ENCODE measurements around the gene CFHR4. TPM values are rescaled to one million over a fixed set of nuclear protein-coding genes. Genes with fewer than 3 reads are reported as not detected.
"Not testable (repeated sequence)": the region's sequence is repeated elsewhere in the genome, so short reads cannot be mapped to it uniquely, and the experiment has no call there.

The CFHR4 gene
- total RNA-seq, result not detected
- polyA plus RNA-seq (2013, experiment 1 of 2), result not detected
- polyA plus RNA-seq (2013, experiment 2 of 2), result not detected
- 0 to 0.33 (median 0) reads per million in 172 experiments for total RNA-seq

DNA sequence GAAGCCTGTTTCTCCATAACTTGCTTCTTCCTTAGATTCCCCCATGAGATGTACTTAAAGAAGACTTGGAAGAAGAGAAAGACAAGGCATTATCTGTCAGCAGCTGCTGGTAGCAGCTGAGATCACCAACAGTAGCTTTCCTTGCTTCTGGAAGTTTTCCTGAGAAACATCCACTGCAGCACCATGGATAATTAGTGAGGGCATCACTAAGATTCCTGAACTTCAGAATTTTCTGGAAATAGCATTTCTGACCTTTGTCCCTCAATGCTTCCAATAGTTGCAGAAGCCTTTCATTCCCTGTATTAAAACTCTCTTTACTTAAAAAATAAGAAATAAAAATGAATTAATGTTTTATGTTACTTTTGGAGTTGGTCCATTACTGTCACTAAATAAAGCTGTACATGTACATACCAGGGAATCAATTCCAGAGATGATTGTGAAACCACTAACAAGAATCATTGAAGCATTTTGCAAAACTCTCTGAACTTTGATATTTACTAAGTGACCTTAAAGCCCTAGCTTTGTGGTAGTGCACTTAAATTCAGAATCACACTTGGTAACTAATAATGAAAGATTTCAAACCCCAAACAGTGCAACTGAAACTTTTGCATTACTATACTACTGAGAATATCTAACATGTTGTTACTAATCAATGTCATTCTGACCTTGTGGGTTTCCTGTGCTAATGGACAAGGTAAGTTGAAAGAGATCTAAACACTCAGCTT is at the start of gene CFHR4:
Gene CFHR4 (plus strand): TSS at position 538 of the 725 bp plus-strand sequence. CDS start 99 bp downstream, at position 637.
- Mint-ChIP-seq H3K36me3 (ENCODE audit: low read depth) (no peaks in the 10 kb centered on the region), H3K9me3 (peaks cover 3% of the 10 kb centered on the region), H3K4me1 (ENCODE audit: low read depth) (no peaks in the 10 kb centered on the region), H3K4me3 (no peak within 1 kb of the TSS), H3K27ac (no peak within 1 kb of the TSS), H3K27me3 (no peaks in the 10 kb centered on the region)
- intact Hi-C loops (cut with DNase I, micrococcal nuclease), result no loop called here
- POLR2A ChIA-PET, result no interaction called here
- H3K4me3 ChIP-seq (ENCODE audit: low read length), result no peak within 1 kb of the TSS
- H3K9me3 ChIP-seq (ENCODE audit: control insufficient read depth in 1 of 2, insufficient read depth in 1 of 2, low read length in 2 of 2), result no peaks in the 10 kb centered on the region
- no peaks in the 10 kb centered on the region for H3K27me3 ChIP-seq (ENCODE audit: control insufficient read depth in 1 of 2, insufficient read depth in 2 of 2, low read length in 2 of 2)
- no peak for ATAC-seq (ENCODE audit: poor library complexity)
- H3K36me3 ChIP-seq (ENCODE audit: insufficient read depth, low read length), result no peaks in the 10 kb centered on the region
- TF ChIP-seq, protein P1, sequence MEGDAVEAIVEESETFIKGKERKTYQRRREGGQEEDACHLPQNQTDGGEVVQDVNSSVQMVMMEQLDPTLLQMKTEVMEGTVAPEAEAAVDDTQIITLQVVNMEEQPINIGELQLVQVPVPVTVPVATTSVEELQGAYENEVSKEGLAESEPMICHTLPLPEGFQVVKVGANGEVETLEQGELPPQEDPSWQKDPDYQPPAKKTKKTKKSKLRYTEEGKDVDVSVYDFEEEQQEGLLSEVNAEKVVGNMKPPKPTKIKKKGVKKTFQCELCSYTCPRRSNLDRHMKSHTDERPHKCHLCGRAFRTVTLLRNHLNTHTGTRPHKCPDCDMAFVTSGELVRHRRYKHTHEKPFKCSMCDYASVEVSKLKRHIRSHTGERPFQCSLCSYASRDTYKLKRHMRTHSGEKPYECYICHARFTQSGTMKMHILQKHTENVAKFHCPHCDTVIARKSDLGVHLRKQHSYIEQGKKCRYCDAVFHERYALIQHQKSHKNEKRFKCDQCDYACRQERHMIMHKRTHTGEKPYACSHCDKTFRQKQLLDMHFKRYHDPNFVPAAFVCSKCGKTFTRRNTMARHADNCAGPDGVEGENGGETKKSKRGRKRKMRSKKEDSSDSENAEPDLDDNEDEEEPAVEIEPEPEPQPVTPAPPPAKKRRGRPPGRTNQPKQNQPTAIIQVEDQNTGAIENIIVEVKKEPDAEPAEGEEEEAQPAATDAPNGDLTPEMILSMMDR (IDR thresholded peaks at IDR 0.05), result no peak
- no peak within 1 kb of the TSS for H3K27ac ChIP-seq (ENCODE audit: low read depth in 1 of 2, low read length in 2 of 2)
- DNase-seq, result no peak
- CTCF ChIA-PET, result no interaction called here
- H3K4me1 ChIP-seq (ENCODE audit: insufficient read depth, low read length), result no peaks in the 10 kb centered on the region

DNA sequence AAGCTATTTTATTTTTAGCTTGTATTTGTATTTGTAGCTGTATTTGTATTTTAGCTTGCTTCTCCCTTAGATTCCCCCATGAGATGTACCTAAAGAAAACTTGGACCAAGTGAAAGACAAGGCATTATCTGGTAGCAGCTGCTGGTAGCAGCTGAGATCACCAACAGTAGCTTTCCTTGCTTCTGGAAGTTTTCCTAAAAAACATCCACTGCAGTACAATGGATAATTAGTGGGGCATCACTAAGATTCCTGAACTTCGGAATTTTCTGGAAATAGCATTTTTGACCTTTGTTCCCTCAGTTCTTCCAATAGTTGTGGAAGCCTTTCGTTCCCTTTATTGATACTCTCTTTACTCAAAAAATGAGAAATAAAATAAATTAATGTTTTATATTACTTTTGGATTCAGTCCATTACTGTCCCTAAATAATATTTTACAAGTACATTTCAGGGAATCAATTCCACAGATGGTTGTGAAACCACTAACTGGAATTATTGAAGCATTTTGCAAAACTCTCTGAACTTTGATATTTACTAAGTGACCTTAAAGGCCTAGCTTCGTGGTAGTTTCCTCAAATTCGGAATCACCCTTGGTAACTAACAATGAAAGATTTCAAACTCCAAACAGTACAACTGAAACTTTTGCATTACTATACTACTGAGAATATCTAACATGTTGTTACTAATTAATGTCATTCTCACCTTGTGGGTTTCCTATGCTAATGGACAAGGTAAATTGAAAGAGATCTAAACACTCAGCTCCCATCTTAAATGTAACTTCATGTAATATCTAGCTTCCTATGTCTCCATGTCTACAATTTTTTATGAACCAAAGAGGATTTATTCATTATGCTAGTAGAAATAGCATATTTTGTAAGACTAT is 38.0 kb upstream of the CFHR4 start:
- DNase-seq; H3K4me3 Mint-ChIP-seq; H3K27me3 ChIP-seq (ENCODE audit: control insufficient read depth in 1 of 2, insufficient read depth in 2 of 2, low read length in 2 of 2); H3K36me3 Mint-ChIP-seq (ENCODE audit: low read depth); H3K9me3 ChIP-seq (ENCODE audit: control insufficient read depth in 1 of 2, insufficient read depth in 1 of 2, low read length in 2 of 2); H3K27me3 Mint-ChIP-seq; H3K27ac Mint-ChIP-seq; H3K4me1 ChIP-seq (ENCODE audit: insufficient read depth, low read length); H3K9me3 Mint-ChIP-seq; ATAC-seq (ENCODE audit: poor library complexity); intact Hi-C loops (cut with DNase I, micrococcal nuclease); POLR2A ChIA-PET; H3K36me3 ChIP-seq (ENCODE audit: insufficient read depth, low read length); H3K4me1 Mint-ChIP-seq (ENCODE audit: low read depth); CTCF ChIA-PET; H3K27ac ChIP-seq (ENCODE audit: low read depth in 1 of 2, low read length in 2 of 2); H3K4me3 ChIP-seq (ENCODE audit: low read length): not testable (repeated sequence)

DNA sequence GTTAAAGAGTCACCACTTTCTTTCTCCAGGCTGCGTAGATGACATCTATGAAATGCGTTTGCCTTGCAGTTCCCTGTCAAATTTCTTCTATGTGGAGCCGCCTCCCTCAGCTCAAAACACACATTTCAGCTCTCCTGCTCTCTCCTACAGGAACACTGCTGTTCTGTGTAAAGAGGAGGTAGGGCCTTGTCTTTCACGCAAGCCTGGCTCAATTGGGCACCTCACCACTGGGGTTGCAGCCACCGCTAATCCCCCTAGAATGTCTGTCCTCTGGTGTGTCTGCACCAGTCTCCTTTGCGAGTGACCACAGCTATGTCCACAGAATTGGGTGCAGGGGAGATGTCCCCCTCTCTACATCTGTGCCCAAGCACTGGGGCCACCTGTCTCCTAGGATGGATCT is 31.8 kb upstream of the CFHR4 start:
- no peak for ATAC-seq (ENCODE audit: poor library complexity)
- Histone ChIP-seq H3K4me3 (ENCODE audit: low read length) (no peak overlapping the region), H3K4me1 (ENCODE audit: insufficient read depth, low read length) (no peaks in the 10 kb centered on the region), H3K36me3 (ENCODE audit: insufficient read depth, low read length) (no peaks in the 10 kb centered on the region), H3K27me3 (ENCODE audit: control insufficient read depth in 1 of 2, insufficient read depth in 2 of 2, low read length in 2 of 2) (no peaks in the 10 kb centered on the region), H3K27ac (ENCODE audit: low read depth in 1 of 2, low read length in 2 of 2) (no peak overlapping the region), H3K9me3 (ENCODE audit: control insufficient read depth in 1 of 2, insufficient read depth in 1 of 2, low read length in 2 of 2) (no peaks in the 10 kb centered on the region)
- POLR2A ChIA-PET, result no interaction called here
- intact Hi-C loops (cut with DNase I, micrococcal nuclease), result no loop called here
- Mint-ChIP-seq H3K4me1 (ENCODE audit: low read depth) (no peaks in the 10 kb centered on the region), H3K27me3 (no peaks in the 10 kb centered on the region), H3K9me3 (no peaks in the 10 kb centered on the region), H3K4me3 (no peak overlapping the region), H3K27ac (no peak overlapping the region), H3K36me3 (ENCODE audit: low read depth) (no peaks in the 10 kb centered on the region)
- TF ChIP-seq, protein P1 (IDR thresholded peaks at IDR 0.05), result no peak
- CTCF ChIA-PET, result no interaction called here
- DNase-seq, result no peak

All from CD4-positive, alpha-beta T cell (primary cell).